ENCODE data around the gene TACC3.

TACC3 gene

DNA sequence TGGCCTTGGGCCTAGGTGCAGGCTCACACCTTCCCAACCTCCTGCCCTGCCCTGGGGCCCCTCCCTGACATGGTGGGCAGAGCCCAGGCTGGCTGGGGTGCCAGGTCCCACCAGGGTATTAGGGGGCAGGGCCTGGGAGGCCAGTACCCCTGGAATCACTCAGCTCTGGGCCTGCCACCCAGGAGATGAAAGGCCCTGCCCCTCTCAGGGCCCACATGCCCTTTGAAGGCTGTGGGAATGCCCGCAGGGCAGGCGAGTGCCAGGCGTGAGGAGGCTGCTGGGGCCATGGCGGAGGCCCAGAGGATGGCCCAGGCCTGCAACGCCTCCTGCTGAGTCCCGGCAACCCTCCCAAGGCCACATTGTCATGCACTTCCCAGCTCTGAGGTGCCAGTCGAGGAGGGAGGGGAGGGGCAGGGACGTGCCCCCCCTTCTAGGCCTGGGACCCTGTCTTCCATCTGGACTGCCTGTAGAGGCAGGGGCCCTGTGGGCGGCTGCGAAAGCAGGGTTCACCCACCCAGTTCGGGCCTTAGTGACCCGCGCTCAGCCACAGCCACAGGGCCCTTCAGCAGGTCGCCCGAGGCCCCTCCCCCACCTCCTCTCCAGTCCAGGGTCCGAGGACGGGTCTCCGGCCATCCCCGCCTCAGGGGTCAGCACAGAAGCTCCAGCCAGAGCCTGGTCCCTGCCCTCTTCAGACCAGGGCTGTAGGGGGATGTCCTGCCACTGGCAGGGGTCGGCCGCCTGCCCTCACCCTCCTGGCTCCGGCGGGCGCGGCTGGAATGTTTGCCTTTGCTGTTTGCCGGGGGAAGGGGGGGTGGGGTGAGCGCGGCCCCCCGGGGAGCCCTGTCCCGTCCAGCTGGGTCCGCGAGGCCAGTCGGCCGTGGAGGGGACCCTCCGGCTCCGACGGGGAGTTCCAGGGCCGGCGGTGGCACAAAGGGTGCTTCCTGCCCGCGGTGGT, 45.1 kb downstream of the TACC3 start:
- TF ChIP-seq, protein P1, sequence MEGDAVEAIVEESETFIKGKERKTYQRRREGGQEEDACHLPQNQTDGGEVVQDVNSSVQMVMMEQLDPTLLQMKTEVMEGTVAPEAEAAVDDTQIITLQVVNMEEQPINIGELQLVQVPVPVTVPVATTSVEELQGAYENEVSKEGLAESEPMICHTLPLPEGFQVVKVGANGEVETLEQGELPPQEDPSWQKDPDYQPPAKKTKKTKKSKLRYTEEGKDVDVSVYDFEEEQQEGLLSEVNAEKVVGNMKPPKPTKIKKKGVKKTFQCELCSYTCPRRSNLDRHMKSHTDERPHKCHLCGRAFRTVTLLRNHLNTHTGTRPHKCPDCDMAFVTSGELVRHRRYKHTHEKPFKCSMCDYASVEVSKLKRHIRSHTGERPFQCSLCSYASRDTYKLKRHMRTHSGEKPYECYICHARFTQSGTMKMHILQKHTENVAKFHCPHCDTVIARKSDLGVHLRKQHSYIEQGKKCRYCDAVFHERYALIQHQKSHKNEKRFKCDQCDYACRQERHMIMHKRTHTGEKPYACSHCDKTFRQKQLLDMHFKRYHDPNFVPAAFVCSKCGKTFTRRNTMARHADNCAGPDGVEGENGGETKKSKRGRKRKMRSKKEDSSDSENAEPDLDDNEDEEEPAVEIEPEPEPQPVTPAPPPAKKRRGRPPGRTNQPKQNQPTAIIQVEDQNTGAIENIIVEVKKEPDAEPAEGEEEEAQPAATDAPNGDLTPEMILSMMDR (IDR thresholded peaks at IDR 0.05; ENCODE audit: control extremely low read depth, extremely low read depth, low read depth, missing control alignments), result no peak
- CTCF ChIA-PET, result no interaction called here
- POLR2A ChIA-PET, result no interaction called here

DNA sequence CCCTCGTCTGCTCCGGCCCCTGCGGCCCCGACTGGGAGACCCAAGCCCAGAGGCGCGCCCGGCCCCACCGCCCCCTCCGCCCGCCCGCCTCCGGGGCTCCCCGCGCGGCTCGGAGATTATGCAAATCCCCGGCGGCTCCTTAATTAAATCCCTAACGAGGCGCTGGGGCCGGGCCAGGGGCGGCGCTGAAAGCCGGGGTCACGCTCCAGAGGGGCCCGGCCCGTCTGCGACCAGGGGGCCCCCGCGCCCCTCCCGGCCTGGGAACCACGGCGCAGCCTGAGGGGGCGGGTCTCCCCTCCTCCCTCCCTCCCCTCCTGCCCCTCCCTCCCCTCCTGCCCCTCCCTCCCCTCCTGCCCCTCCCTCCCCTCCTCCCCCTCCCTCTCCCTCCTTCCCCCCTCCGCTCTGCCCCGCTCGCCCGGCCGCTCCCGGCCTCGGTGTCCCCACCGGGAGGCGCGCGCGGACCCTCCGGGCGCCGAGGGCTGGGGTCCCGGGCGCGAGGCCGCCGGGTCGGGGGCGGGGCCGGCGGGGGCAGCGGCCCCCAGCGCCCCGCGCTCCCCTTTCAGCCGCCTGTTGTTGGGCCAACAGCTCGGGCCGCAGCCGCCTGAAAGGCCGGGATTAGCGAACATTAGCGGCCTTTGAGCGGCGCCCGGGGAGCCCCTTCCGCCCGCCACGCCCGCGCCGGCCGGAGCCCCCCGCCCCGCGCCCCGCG, 45.9 kb downstream of the TACC3 start:
- POLR2A ChIA-PET, result no interaction called here
- TF ChIP-seq, protein P1 (IDR thresholded peaks at IDR 0.05; ENCODE audit: control extremely low read depth, extremely low read depth, low read depth, missing control alignments), result peak; percentile 11
- CTCF ChIA-PET, result interaction anchor here (1.0 to 1.4 kb wide), 4 partner anchors 11 to 42 kb away, joined by 3 to 5 read pairs (median 4); no protein-coding TSS in a partner anchor
- DNase-seq (ENCODE audit: extremely low spot score), result no peak

More for the DNA sequence above, 45.1 kb downstream of the TACC3 start:
- DNase-seq (ENCODE audit: extremely low spot score), result no peak

DNA sequence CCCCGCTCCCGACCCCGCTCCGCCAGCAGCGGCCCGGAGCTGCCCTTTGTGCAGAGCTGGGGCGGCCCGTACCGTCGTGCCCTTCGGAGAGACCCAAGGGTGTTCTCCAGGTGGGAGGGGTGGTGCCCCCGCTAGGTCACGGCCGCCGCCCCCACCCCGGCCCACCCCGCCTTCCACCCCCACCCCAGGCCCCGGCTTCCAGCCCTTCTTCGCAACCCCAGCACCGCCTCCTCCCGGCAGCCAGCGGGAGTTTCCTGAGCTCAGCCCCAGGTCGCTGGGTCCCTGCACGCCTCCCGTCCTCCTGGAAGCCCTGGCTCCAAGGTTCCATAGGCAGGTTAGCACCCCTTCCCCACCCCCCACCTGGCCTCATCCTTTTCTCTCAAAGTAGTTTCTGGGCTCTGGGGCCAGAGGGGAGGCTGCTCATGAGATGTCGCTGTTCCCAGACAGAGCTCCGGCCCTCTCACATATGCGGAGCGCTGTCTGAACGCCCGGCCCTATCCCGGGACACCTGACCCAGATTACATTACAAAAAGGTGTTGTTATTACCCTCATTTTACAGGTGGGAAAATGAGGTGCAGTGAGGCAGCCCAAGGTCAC, 46.5 kb downstream of the TACC3 start:
- TF ChIP-seq, protein P1 (IDR thresholded peaks at IDR 0.05; ENCODE audit: control extremely low read depth, extremely low read depth, low read depth, missing control alignments), result peak; percentile 33
- CTCF ChIA-PET, result interaction anchor here (0.6 to 1.4 kb wide), 5 partner anchors 12 to 41 kb away, joined by 3 to 5 read pairs (median 4); no protein-coding TSS in a partner anchor
- DNase-seq (ENCODE audit: extremely low spot score), result peak; percentile 68
- POLR2A ChIA-PET, result no interaction called here

DNA sequence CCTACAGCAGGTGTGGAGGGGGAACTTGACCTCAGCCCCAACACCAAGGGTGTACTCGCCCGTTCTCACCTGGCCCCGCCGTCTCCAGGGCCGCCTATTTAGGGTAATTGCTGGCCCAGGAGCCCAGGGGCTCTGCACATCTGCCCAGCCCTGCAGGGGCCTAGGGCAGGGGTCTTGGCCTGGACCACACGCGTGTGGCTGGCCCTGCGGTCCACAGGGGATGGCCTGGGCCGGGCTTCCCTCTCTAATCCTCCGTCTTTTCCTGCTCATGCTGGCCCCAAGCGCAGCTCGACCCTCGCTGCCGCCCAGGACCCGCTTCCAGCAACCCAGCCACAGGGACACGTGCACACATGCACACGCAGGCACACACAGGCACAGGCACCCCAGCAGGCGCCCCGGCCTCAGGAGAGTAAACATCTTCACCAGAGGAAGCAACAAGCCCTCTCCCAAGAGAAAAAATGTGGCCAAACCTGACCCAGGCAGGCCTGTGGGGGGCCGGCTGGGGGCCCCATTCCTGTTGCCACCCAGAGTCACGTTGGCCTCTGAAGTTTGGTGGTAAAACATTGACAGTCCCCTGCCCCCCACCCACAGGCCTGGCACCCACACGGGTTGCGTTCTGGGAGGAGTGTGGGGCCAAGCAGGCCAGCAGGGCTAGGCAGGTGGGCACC, 47.2 kb downstream of the TACC3 start:
- CTCF ChIA-PET, result interaction anchor here (0.6 to 1.4 kb wide), 6 partner anchors 13 to 41 kb away, joined by 3 to 5 read pairs (median 4); no protein-coding TSS in a partner anchor
- DNase-seq (ENCODE audit: extremely low spot score), result no peak
- TF ChIP-seq, protein P1 (IDR thresholded peaks at IDR 0.05; ENCODE audit: control extremely low read depth, extremely low read depth, low read depth, missing control alignments), result no peak
- POLR2A ChIA-PET, result no interaction called here

DNA sequence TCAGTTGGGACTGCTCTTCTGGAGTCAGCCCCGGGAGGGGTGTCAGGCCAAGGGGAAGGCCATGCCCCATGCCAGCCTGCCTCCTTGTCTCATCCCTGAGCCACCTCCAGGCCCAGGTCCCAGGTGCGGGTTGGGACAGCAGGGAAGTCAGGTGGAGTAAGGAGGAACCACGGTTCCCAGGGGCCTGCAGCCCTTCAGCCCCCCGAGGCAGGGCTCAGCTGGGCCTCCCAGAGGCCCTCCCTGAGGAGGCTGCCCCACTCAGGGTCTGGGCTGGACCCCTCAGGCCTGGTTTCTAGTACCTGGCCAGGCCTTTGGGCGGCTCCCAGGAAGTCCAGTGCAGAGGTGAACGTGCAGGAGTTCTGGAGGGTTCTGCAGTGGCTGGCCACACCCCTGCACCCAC, 48.4 kb downstream of the TACC3 start:
- POLR2A ChIA-PET, result no interaction called here
- TF ChIP-seq, protein P1 (IDR thresholded peaks at IDR 0.05; ENCODE audit: control extremely low read depth, extremely low read depth, low read depth, missing control alignments), result no peak
- CTCF ChIA-PET, result interaction anchor here (1.0 kb wide), 1 partner anchor 18 kb away, joined by 3 read pairs; no protein-coding TSS in a partner anchor
- DNase-seq (ENCODE audit: extremely low spot score), result no peak

DNA sequence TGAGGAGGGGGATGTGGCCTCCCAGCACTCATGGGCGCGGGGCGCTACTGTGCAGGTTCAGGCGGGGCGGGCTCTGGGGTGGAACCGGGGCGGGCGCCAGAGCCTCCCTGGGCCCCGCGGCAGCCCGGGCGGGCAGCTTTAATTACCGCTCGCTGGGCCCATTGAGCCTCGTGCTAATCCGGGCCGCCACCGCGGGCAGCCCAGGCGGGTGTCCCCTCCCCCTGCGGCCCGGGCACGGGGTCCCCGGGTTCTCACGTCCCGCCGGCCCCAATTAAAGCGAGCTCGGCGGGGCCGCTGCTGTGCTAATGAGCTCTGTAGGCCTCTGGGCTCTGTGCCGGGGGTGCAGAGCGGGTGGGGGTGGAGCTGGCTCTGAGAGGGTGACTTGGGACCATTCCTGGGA, 48.9 kb downstream of the TACC3 start:
- CTCF ChIA-PET, result no interaction called here
- POLR2A ChIA-PET, result no interaction called here
- TF ChIP-seq, protein P1 (IDR thresholded peaks at IDR 0.05; ENCODE audit: control extremely low read depth, extremely low read depth, low read depth, missing control alignments), result no peak
- DNase-seq (ENCODE audit: extremely low spot score), result no peak

Measured in GM10248 (cell line).